Activated effector memory CD4-positive, alpha-beta T cell treated with Interleukin-2 at 50 U/mL for 16 hours (primary cell): Measurements from ENCODE around the gene MYOCOS.
"Not testable (repeated sequence)": the region's sequence is repeated elsewhere in the genome, so short reads cannot be mapped to it uniquely, and the experiment has no call there.

Source experiments
- DNase-seq: peaks from one replicate; pipeline ENCODE4 v3.0.0-alpha.2; 2020

The MYOCOS gene

GRCh38 chr1:171627020-171627419 is 5.0 kb downstream of the MYOCOS start:
- no peak for DNase-seq

GRCh38 chr1:171628225-171628624 is 6.2 kb downstream of the MYOCOS start:
- DNase-seq: no peak

- no peak for DNase-seq
These were observed 13.6 kb downstream of the MYOCOS start for GRCh38 chr1:171635661-171636060.

- DNase-seq: no peak
These were observed 14.1 kb downstream of the MYOCOS start for GRCh38 chr1:171636141-171636540.

- no peak for DNase-seq
These were observed 16.0 kb downstream of the MYOCOS start for GRCh38 chr1:171637928-171638576.

- no peak for DNase-seq
These were observed 18.2 kb downstream of the MYOCOS start for GRCh38 chr1:171640225-171640624.

GRCh38 chr1:171641076-171641864 is 19.2 kb downstream of the MYOCOS start:
- no peak for DNase-seq

- no peak for DNase-seq
These were observed 20.2 kb downstream of the MYOCOS start for GRCh38 chr1:171642197-171642596.

GRCh38 chr1:171643156-171643555 is 21.1 kb downstream of the MYOCOS start:
- no peak for DNase-seq

- DNase-seq: peak; percentile 51
These were observed 22.9 kb downstream of the MYOCOS start for GRCh38 chr1:171644805-171645483.

- DNase-seq: no peak
These were observed 23.7 kb downstream of the MYOCOS start for GRCh38 chr1:171645553-171646248.

GRCh38 chr1:171646249-171646560 is 24.2 kb downstream of the MYOCOS start:
- DNase-seq: no peak

- no peak for DNase-seq
These were observed 30.3 kb downstream of the MYOCOS start, which contains the start of gene MYOC for GRCh38 chr1:171652234-171652822. Gene MYOC, minus strand, starts transcription at chr1:171652688. Its CDS starts 77 bp downstream, at chr1:171652611.

- DNase-seq: no peak
These were observed 31.8 kb downstream of the MYOCOS start for GRCh38 chr1:171653796-171654195.

GRCh38 chr1:171654201-171654941 is 32.3 kb downstream of the MYOCOS start:
- no peak for DNase-seq

- peak; percentile 54 for DNase-seq
These were observed 33.1 kb downstream of the MYOCOS start for GRCh38 chr1:171654942-171655745.

- DNase-seq: no peak
These were observed 33.7 kb downstream of the MYOCOS start for GRCh38 chr1:171655746-171656116.

- not testable (repeated sequence) for DNase-seq
These were observed 34.2 kb downstream of the MYOCOS start for GRCh38 chr1:171656206-171656605.

GRCh38 chr1:171661076-171661650 is 39.1 kb downstream of the MYOCOS start:
- no peak for DNase-seq

GRCh38 chr1:171663036-171663853 is 41.2 kb downstream of the MYOCOS start:
- DNase-seq: no peak
